Mesodermal cell (in vitro differentiated cells): ENCODE data around the gene HOXA3.

Source experiments
- H3K27ac ChIP-seq: 2 replicates; pipeline ENCODE4 v1.7.0; 2013; ENCODE audit warnings: mild to moderate bottlenecking, low read depth, low read length, moderate library complexity; ENCODE audit not compliant: severe bottlenecking
- H3K36me3 ChIP-seq: 2 replicates; pipeline ENCODE4 v1.7.1; 2013; ENCODE audit warnings: mild to moderate bottlenecking, low read length, moderate library complexity; ENCODE audit not compliant: control insufficient read depth, insufficient read depth
- H3K4me1 ChIP-seq: one replicate; pipeline ENCODE4 v1.7.1; 2013; ENCODE audit warnings: mild to moderate bottlenecking, low read length; ENCODE audit not compliant: insufficient read depth, control insufficient read depth, poor library complexity, severe bottlenecking
- H3K4me3 ChIP-seq: 2 replicates; pipeline ENCODE4 v1.7.0; 2013; ENCODE audit warnings: low read length, control low read depth, mild to moderate bottlenecking; ENCODE audit not compliant: insufficient read depth, poor library complexity, severe bottlenecking; ENCODE audit errors: extremely low read depth
- H3K9me3 ChIP-seq: 2 replicates; pipeline ENCODE4 v1.7.1; 2013; ENCODE audit warnings: mild to moderate bottlenecking, low read length, moderate library complexity; ENCODE audit not compliant: control insufficient read depth
- WGBS, 2 experiments: methylation state at CpG; one replicate each; pipeline ENCODE4 v1.1.5; 2013; ENCODE audit warnings: missing lambda C conversion rate in 2 of 2; ENCODE audit not compliant: insufficient coverage in 2 of 2; 5-methylcytosine and 5-hydroxymethylcytosine counted together

The HOXA3 gene

DNA sequence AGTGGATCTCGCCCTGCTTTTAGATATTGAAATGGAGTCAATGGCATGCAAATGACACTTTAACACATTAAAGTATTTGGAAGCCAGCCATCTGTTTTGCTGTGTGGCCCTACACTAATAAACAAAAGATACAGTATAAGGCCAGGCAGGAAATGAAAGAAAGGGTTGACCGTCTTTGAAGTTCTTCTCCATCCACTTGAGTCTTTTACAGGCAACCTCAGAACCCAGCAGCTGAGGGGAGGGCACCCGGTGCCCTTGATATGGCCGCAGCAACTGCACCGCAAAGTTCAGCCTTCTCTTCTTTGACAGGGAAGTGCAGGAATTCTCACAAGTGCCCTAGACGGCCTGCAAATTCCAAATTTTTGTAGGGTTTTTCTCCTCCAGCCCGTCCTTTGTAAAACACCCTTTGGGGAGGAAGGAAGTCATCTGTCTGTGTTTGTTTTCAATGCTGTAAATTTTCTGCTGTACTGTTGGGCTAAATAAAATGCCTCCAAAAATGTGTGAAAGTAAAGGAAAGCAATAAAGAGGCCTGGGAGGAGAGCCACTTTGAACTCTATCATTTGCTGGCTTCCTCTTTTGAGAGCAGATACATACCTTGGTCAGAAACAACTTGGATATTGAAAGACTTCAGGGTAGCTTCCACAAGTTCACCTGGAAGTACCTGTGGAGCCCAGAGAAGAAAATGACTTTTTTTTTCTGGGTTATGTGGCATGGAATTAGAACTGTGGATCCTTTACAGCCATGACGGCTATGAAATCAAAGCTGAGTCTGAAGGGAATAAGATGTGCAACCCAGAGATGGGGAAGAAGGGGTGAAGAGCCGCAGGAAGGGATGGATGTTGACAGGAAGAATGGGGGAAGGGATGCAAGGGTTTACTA lies 60.2 kb downstream of the HOXA3 start:
- H3K9me3 ChIP-seq: no peaks in the 10 kb centered on the region
- no peak overlapping the region for H3K27ac ChIP-seq
- peaks cover 35% of the 10 kb centered on the region for H3K4me1 ChIP-seq
- WGBS, 2 experiments: 23 to 26% methylated on average over 4 of the region's 9 CpGs
- H3K36me3 ChIP-seq: no peaks in the 10 kb centered on the region
- H3K4me3 ChIP-seq: no peak overlapping the region

- Histone ChIP-seq H3K27ac (no peak overlapping the region), H3K4me3 (no peak overlapping the region), H3K4me1 (peaks cover 35% of the 10 kb centered on the region), H3K36me3 (no peaks in the 10 kb centered on the region), H3K9me3 (no peaks in the 10 kb centered on the region)
- WGBS, 2 experiments: 17% methylated on average over 1 of the region's 3 CpGs; no CpG with 5 or more reads in 1 of the 2 experiments
Measured at GRCh38 chr7:27091105-27091504, 61.3 kb downstream of the HOXA3 start.

GRCh38 chr7:27088002-27088922 lies 64.1 kb downstream of the HOXA3 start:
- H3K9me3 ChIP-seq: no peaks in the 10 kb centered on the region
- H3K36me3 ChIP-seq: no peaks in the 10 kb centered on the region
- no peak overlapping the region for H3K27ac ChIP-seq
- H3K4me3 ChIP-seq: no peak overlapping the region
- WGBS, 2 experiments: 95 to 96% methylated on average over 63 to 64 of the region's 68 CpGs
- H3K4me1 ChIP-seq: peaks cover 24% of the 10 kb centered on the region

DNA sequence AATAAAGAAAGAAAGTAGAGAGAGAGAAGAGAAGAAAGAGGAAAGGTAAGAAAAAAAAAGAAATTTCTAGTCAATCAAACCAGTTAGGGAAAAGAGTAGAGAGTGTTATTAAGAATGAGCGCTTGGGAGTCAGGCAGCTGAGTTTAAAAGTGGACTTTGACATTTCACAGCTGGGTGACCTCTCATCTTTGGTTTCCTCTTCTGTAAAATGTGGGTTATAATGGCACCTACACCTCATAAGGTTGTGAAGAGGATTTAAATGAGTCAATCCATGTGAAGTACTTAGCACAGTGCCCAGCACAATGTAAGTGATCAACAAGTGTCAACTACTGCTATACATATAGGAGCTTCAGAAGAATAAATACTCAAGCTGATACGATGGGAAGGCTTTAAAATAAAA lies 68.7 kb downstream of the HOXA3 start:
- Histone ChIP-seq H3K36me3 (no peaks in the 10 kb centered on the region), H3K4me1 (no peaks in the 10 kb centered on the region), H3K27ac (no peak overlapping the region), H3K4me3 (no peak overlapping the region), H3K9me3 (no peaks in the 10 kb centered on the region)
- WGBS, 2 experiments: 86% methylated on average over 1 of the region's 2 CpGs; no CpG with 5 or more reads in 1 of the 2 experiments

DNA sequence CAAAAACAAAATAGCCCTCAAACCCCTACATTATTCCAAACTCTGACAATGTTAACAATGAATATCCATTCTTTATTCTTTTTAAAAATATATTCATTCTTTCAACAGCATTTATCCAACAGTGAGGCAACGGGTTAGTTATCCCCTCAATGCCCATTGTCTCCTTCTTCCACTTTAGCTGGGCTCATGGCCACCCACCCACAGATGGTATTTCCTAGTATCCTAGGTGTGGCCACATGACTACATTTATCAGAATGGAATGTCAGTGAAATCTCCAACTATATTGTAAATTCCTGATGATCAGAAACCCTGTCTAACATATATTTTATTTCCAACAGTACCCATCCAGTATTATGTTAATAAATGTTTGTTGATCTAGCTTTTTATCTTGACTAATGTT lies 70.2 kb downstream of the HOXA3 start:
- Histone ChIP-seq H3K4me1 (no peaks in the 10 kb centered on the region), H3K4me3 (no peak overlapping the region), H3K27ac (no peak overlapping the region), H3K36me3 (no peaks in the 10 kb centered on the region), H3K9me3 (no peaks in the 10 kb centered on the region)
- WGBS, 2 experiments: 100% methylated on average over 1 of the region's 1 CpG

- Histone ChIP-seq H3K4me1 (no peaks in the 10 kb centered on the region), H3K27ac (no peak overlapping the region), H3K9me3 (no peaks in the 10 kb centered on the region), H3K4me3 (no peak overlapping the region), H3K36me3 (no peaks in the 10 kb centered on the region)
- WGBS, 2 experiments: 34 to 36% methylated on average over 4 of the region's 4 CpGs
Measured at GRCh38 chr7:27080844-27081436, 71.4 kb downstream of the HOXA3 start.

DNA sequence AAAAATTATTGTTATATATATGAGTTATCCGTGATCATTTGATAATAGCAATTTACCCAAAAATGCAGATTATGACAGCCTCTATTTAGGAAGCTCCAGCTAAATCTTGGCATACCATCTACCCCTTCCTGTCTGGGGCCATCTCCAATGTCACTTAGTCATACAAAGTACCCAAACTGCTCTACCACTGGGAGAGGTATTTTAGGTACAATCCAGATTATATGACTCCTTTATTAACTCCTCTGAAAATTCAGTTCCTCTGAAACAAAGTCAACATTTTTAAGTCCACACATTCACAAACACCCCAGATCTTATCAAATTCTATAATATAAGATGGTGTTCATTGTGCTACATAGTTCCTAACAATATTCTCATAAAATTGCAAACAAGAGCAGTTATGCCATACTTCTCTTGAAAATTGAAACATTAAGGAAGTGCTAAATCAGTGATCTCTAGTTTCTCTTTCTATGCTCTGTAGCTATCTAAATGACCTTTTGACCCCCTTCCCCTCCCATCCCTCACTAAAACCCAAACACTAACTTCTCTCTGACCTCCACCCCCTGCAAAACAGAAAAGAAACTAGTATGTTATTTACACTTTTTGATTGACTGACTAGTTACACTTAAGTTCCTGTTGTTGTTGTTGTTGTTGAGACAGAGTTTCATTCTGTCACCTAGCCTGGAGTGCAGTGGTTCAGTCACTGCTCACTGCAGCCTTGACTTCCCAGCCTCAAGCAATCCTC lies 73.0 kb downstream of the HOXA3 start:
- H3K4me1 ChIP-seq: no peaks in the 10 kb centered on the region
- no peaks in the 10 kb centered on the region for H3K36me3 ChIP-seq
- H3K9me3 ChIP-seq: no peaks in the 10 kb centered on the region
- no CpG with 5 or more reads among the region's 1 CpG for WGBS, 2 experiments
- no peak overlapping the region for H3K27ac ChIP-seq
- no peak overlapping the region for H3K4me3 ChIP-seq

- no peaks in the 10 kb centered on the region for H3K4me1 ChIP-seq
- no peaks in the 10 kb centered on the region for H3K36me3 ChIP-seq
- H3K9me3 ChIP-seq: no peaks in the 10 kb centered on the region
- WGBS, 2 experiments: no CpG with 5 or more reads among the region's 5 CpGs
- H3K4me3 ChIP-seq: no peak overlapping the region
- no peak overlapping the region for H3K27ac ChIP-seq
Measured at GRCh38 chr7:27078616-27079233, 73.7 kb downstream of the HOXA3 start.

DNA sequence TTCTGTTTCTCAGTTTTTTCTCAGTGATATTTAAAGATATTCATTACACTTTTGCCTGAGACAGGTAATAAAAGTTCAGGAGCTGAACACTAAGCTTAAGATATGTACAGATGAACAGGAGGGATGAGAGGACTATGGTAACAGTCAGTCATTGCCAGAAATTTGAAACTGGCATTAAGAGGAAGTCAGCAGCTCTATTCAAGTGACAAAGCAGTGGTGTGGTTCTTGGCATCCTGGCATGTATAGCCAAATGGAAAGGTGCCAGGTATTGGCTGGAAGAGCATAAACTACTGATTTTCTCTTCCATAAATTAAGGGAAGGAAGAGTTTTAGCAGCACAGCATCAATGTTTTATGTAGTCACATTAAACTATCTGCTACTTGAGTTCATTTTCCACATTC lies 79.3 kb downstream of the HOXA3 start:
- Histone ChIP-seq H3K4me3 (no peak overlapping the region), H3K4me1 (no peaks in the 10 kb centered on the region), H3K9me3 (no peaks in the 10 kb centered on the region), H3K27ac (no peak overlapping the region), H3K36me3 (no peaks in the 10 kb centered on the region)
